NCI-H2227 treated with DMSO at 0.1 percent for 48 hours (cell line): ENCODE measurements around the gene LURAP1L.

Experiments used
- DNase-seq: peaks from one replicate; lab custom pipeline; 2025; lab: John Stamatoyannopoulos, UW

The LURAP1L gene

DNA sequence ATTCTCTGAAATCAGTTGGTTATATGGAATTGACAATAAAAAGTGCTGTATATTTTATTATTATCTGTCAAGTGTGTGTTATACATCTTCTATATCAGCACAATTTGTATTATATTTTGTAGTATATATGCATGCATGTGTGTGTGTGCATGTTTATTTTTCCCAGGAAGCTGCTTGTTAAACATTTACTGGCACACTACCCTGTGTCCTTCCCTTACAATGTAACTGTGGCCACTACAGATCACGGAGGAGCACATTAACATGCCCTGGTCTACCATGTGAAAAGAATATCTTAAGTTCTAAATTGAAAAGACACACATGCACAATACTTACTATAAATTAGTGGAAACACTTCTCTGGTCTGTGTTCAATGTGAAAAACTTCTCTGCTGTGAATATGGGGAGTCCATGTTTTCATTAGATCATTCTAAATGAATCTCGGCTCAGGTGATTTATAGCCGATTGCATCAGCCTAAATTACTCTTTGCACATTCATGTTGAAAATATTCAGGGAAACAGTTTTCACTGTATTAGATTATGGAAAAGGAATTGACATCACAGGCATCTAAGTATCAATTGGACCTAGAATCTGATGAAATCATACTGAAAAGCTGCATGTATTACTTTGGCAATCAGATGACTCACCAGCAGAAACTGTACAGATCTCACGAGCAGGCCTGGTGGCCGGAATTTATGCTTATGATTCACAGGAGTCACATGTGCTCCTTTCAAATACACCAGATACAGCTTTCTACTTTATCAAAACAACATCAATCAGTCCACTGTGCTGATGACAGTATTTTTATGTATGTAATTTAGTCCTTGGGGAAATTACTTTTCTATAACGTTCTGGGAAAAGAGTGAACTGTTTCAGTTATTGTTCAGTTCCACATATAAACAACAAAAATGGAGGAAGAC lies 39.4 kb downstream of the LURAP1L start:
- peak; percentile 82 for DNase-seq

- no peak for DNase-seq
Measured at GRCh38 chr9:12814877-12815237, 40.0 kb downstream of the LURAP1L start.

- no peak for DNase-seq
Measured at GRCh38 chr9:12815888-12816287, 41.1 kb downstream of the LURAP1L start.

DNA sequence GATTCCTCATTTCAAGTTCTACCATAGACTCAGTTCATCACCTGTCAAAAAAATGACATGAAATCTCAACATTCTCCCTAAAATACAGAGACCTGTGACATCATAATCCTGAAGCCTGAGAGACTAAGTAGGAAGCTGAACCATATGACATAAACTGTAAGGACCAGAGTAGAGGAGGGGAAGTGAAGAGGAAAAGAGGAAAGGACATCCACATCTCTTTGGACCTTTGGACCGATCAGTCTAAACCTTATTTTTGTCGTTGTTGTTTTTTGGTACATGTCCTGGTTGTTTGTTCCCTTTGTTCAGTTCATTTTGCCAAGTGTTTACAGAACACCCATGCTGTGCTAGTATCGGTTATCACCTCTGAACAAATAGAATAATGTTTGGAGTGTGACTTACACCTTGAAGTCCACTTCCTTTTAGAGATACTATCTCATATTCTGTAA lies 41.9 kb downstream of the LURAP1L start:
- no peak for DNase-seq

DNA sequence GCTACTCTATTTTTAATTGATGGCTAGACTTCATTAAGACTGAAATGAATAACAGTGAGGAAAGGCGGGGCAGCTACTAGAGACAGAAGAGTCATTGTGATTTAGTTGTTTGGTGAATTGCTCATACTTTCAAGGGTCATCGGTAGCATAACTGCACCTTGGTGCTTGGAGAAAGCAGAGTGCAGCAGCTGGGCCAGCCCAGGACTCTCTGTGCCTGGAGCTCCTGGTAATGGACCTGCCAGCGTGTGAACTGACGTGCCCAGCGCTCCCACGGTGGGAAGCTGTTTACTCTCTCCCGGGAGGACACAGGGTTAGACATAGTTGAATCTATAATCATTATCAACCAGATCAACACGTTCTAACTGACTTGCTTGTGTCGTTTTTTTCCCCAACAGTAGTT lies 42.9 kb downstream of the LURAP1L start:
- no peak for DNase-seq

DNA sequence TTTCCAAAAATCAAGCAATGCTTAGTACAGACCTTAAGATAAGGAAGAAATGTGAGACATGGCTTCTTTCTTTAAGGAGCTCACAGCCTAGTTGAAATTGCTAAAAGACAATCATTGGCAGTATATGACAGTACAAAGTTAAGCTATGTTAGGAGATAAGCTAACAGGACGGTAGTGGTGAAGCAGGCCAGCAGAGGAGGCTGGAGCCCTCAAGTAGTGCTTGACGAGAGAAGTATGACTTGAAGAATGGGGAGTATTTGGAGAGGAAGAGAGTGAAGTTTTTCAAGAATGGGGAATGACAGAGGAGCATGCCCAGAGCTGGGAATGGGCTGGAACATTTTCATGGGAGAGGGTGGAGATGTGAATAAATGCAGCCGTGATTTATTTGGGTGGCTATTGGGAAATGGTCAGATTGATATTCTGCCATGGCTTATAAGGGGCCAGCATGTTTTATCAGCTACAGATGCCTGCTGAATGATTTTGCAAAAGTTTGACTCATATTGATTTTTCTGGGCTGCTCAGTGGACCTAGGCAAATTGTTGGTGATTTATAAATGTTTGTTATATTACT lies 43.7 kb downstream of the LURAP1L start:
- no peak for DNase-seq

GRCh38 chr9:12819436-12820185 lies 44.8 kb downstream of the LURAP1L start:
- no peak for DNase-seq

- no peak for DNase-seq
Measured at GRCh38 chr9:12822111-12822510, 47.3 kb downstream of the LURAP1L start.

- DNase-seq = no peak
Measured at GRCh38 chr9:12826924-12827565, 52.2 kb downstream of the LURAP1L start.

GRCh38 chr9:12833701-12834100 lies 58.9 kb downstream of the LURAP1L start:
- no peak for DNase-seq

- no peak for DNase-seq
Measured at GRCh38 chr9:12838546-12838945, 63.7 kb downstream of the LURAP1L start.

- no peak for DNase-seq
Measured at GRCh38 chr9:12843735-12844134, 68.9 kb downstream of the LURAP1L start.

DNA sequence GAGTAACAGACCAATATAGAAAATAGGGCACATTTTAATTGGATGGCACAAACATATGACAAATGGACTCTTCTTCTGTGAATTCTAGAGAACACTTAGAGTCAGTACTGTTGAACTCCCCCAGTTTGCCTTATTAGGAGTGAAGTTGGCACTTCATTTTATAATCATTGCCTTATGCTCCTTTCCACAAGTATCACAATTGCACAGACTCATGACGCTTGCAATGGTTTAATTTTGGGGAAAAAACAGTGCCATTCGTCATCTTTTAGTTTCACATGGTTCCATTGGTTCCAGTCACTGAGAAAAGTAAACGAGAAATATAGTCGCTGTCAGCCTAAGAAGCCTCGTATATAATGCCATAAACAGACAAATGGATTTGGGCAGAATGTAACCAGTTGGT lies 71.2 kb downstream of the LURAP1L start:
- no peak for DNase-seq

- no peak for DNase-seq
Measured at GRCh38 chr9:12847561-12847960, 72.7 kb downstream of the LURAP1L start.

DNA sequence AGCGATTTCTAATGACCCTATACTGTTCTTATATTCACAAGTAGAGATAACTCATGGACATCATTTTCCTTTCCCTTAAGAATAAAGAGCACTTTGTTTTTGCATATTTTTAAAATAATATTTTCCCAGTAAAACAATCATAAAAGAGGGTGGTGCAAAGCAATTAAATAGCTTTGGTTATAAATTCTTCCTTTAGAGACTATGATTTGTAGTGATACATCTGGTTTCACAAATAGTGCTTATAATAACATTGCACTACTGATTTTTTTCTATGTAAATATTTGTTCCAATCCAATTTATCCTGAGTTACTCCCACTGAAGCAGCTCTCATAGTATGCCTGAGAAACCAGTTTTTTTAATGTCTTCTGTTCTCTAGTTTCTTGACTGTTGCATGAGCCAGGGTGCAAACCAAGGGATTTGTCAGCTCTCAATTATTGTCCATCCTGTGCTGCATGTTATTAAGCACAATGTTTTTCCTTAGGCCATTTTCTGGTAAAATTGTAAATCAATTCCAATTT lies 74.7 kb downstream of the LURAP1L start:
- no peak for DNase-seq

DNA sequence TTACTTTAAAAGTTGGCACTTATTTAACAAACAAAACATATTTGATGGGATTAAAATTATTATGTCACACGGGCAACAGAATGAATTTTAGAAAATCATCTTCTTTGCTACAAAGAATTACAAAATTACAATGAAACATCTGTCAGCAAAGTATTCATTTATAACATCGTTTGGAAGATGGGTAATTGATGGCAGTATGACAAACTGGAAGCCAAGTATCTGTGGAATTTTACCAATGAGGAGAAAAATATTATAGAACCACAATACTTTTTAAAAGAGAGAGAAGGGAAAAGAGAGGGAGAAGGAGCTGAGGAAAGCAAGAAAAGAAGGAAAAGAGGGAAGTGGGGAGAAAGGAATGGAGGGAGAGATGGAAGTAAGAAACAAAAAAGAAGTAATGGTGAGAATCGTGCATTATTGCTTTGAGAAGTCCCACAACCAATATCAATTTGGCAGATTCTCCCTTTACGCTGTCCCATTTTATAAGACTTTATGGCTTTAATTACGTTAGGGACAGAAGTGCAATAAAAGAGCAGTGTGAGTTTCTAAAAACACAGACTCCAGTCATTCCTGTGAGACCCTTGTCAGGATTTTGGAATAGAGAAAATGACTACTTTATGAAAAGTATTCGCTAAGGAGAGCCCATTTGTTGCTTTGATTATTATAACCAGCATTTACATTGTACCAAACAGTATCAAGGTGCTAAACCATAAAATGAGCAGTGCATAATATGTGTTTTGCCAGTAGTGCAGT lies 76.7 kb downstream of the LURAP1L start:
- DNase-seq = no peak

DNA sequence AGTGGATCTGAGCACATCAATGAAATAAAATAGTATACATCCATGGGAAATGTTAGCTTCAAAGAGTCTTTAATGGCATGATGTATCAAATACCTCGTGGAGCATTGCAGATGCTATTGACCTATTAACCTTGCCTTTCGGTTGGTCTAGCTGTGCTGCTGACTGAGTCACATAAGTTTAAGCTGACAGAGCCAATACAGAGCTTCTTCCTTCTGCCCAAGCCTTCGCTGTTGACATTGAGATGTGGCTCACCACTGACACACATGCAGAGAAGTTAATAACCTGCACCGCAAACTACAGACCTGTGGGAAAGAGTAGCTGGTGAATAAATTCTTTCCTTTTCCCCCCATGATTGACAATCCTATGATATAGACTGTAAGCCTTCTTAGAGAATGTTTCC lies 78.2 kb downstream of the LURAP1L start:
- no peak for DNase-seq

DNA sequence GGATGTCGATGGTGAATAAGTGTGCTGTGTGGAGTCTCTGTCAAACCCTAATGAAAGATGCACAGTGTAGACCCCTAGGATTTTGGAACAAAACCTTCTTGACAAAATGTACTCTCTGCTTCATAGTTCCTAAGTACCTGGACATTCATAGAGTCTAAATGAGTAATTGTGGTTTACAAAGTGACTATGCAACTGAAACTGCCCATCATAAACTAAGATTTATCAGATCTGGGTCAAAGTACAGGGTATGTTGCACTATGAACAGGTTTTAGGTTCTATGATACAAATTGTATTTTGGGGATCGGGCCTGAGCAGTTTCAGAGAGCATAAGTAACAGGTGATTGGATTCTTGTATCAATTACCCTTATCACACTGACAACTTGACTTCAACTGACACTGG lies 79.4 kb downstream of the LURAP1L start:
- no peak for DNase-seq

DNA sequence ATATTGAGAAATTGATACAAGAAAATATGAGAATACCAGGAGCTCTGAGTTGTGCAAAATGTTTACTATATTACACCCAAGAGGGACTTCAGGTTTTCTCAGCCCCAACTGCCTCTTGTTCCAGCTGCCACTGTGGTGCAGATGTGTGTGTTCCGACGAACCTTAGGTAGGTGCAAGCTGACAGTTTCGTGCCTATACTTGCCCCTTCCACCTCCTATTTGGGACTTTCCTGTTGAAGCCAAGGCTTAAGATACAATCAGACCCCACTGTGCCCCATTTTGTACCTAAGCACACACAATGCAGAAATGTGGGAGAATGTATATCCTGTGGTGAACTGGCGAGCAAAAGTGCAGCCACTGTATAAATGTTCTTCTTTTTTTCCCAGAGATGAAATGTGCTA lies 80.2 kb downstream of the LURAP1L start:
- DNase-seq = no peak

GRCh38 chr9:12856603-12857002 lies 81.8 kb downstream of the LURAP1L start:
- DNase-seq = no peak

- DNase-seq = no peak
Measured at GRCh38 chr9:12859704-12860251, 85.0 kb downstream of the LURAP1L start.
